Measurements from ENCODE around the gene FOXA1.

The FOXA1 gene

GRCh38 chr14:37610945-37611523, 16.0 kb upstream of the FOXA1 start:
- Histone ChIP-seq H3K4me1 (ENCODE audit: control insufficient read depth, low read depth, low read length) (no peaks in the 10 kb centered on the region), H3K56ac (ENCODE audit: low read length) (no peak overlapping the region), H3K27me3 (ENCODE audit: insufficient read depth, low read length, poor library complexity) (no peaks in the 10 kb centered on the region)

GRCh38 chr14:37608649-37609048, 13.6 kb upstream of the FOXA1 start:
- no peak overlapping the region for H3K9ac ChIP-seq (ENCODE audit: low read length)
- no peak overlapping the region for H2BK5ac ChIP-seq (ENCODE audit: low read length)
- no peak overlapping the region for H3K23ac ChIP-seq (ENCODE audit: low read length)
- no peak overlapping the region for H3K4me2 ChIP-seq (ENCODE audit: low read length)
- no peak overlapping the region for H3K4ac ChIP-seq (ENCODE audit: low read depth, low read length)
- no peak overlapping the region for H4K8ac ChIP-seq (ENCODE audit: low read depth, low read length)
- H3K4me1 ChIP-seq (ENCODE audit: control insufficient read depth, low read depth, low read length) = no peaks in the 10 kb centered on the region
- no peaks in the 10 kb centered on the region for H3K79me1 ChIP-seq (ENCODE audit: low read length)
- no peak overlapping the region for H3K4me3 ChIP-seq (ENCODE audit: low read length)
- WGBS (ENCODE audit: extremely low coverage, insufficient coverage, low lambda C conversion rate) = no CpG with 5 or more reads among the region's 3 CpGs
- no peak overlapping the region for H2BK15ac ChIP-seq (replicated peaks; ENCODE audit: low read depth)
- no peak overlapping the region for H3K56ac ChIP-seq (ENCODE audit: low read length)
- no peaks in the 10 kb centered on the region for H3K27me3 ChIP-seq (ENCODE audit: insufficient read depth, low read length, poor library complexity)
- no peak overlapping the region for H2BK120ac ChIP-seq (ENCODE audit: low read depth, low read length)
- no peak overlapping the region for H4K5ac ChIP-seq (ENCODE audit: low read length)
- no peaks in the 10 kb centered on the region for H3K36me3 ChIP-seq (ENCODE audit: control insufficient read depth, insufficient read depth, low read length)
- no peaks in the 10 kb centered on the region for H3K79me2 ChIP-seq (ENCODE audit: control insufficient read depth, insufficient read depth, low read length)
- DNase-seq = no peak
- no peak overlapping the region for H3K18ac ChIP-seq (ENCODE audit: low read length)
- H2AK5ac ChIP-seq (ENCODE audit: low read length) = no peak overlapping the region
- H3K27ac ChIP-seq (ENCODE audit: low read depth, low read length) = no peak overlapping the region

More at GRCh38 chr14:37610945-37611523, 16.0 kb upstream of the FOXA1 start:
- WGBS (ENCODE audit: extremely low coverage, insufficient coverage, low lambda C conversion rate) = no CpG with 5 or more reads among the region's 52 CpGs
- no peak overlapping the region for H2AK5ac ChIP-seq (ENCODE audit: low read length)
- H3K18ac ChIP-seq (ENCODE audit: low read length) = no peak overlapping the region
- H3K27ac ChIP-seq (ENCODE audit: low read depth, low read length) = no peak overlapping the region
- H3K4ac ChIP-seq (ENCODE audit: low read depth, low read length) = no peak overlapping the region
- DNase-seq = no peak
- no peak overlapping the region for H2BK15ac ChIP-seq (replicated peaks; ENCODE audit: low read depth)
- H2BK5ac ChIP-seq (ENCODE audit: low read length) = no peak overlapping the region
- no peak overlapping the region for H3K9ac ChIP-seq (ENCODE audit: low read length)
- H3K4me3 ChIP-seq (ENCODE audit: low read length) = no peak overlapping the region
- H3K4me2 ChIP-seq (ENCODE audit: low read length) = no peak overlapping the region
- no peak overlapping the region for H3K23ac ChIP-seq (ENCODE audit: low read length)
- no peaks in the 10 kb centered on the region for H3K79me1 ChIP-seq (ENCODE audit: low read length)
- H4K8ac ChIP-seq (ENCODE audit: low read depth, low read length) = no peak overlapping the region
- no peak overlapping the region for H2BK120ac ChIP-seq (ENCODE audit: low read depth, low read length)
- H3K36me3 ChIP-seq (ENCODE audit: control insufficient read depth, insufficient read depth, low read length) = no peaks in the 10 kb centered on the region
- no peak overlapping the region for H4K5ac ChIP-seq (ENCODE audit: low read length)
- H3K79me2 ChIP-seq (ENCODE audit: control insufficient read depth, insufficient read depth, low read length) = no peaks in the 10 kb centered on the region

- DNase-seq = no peak
- no peaks in the 10 kb centered on the region for H3K79me1 ChIP-seq (ENCODE audit: low read length)
- no peak overlapping the region for H2BK15ac ChIP-seq (replicated peaks; ENCODE audit: low read depth)
- no peak overlapping the region for H4K5ac ChIP-seq (ENCODE audit: low read length)
- no peak overlapping the region for H3K18ac ChIP-seq (ENCODE audit: low read length)
- no peak overlapping the region for H3K4me2 ChIP-seq (ENCODE audit: low read length)
- peaks cover 7% of the 10 kb centered on the region for H3K27me3 ChIP-seq (ENCODE audit: insufficient read depth, low read length, poor library complexity)
- H3K27ac ChIP-seq (ENCODE audit: low read depth, low read length) = no peak overlapping the region
- H2AK5ac ChIP-seq (ENCODE audit: low read length) = no peak overlapping the region
- H3K9ac ChIP-seq (ENCODE audit: low read length) = no peak overlapping the region
- H3K36me3 ChIP-seq (ENCODE audit: control insufficient read depth, insufficient read depth, low read length) = no peaks in the 10 kb centered on the region
- no peaks in the 10 kb centered on the region for H3K79me2 ChIP-seq (ENCODE audit: control insufficient read depth, insufficient read depth, low read length)
- no peak overlapping the region for H3K4ac ChIP-seq (ENCODE audit: low read depth, low read length)
- H2BK5ac ChIP-seq (ENCODE audit: low read length) = no peak overlapping the region
- no peaks in the 10 kb centered on the region for H3K4me1 ChIP-seq (ENCODE audit: control insufficient read depth, low read depth, low read length)
- no peak overlapping the region for H3K56ac ChIP-seq (ENCODE audit: low read length)
- no peak overlapping the region for H4K8ac ChIP-seq (ENCODE audit: low read depth, low read length)
- no peak overlapping the region for H3K4me3 ChIP-seq (ENCODE audit: low read length)
- no peak overlapping the region for H3K23ac ChIP-seq (ENCODE audit: low read length)
- H2BK120ac ChIP-seq (ENCODE audit: low read depth, low read length) = no peak overlapping the region
Measured at GRCh38 chr14:37606678-37607077, 11.6 kb upstream of the FOXA1 start.

GRCh38 chr14:37603688-37604251, 8.7 kb upstream of the FOXA1 start:
- Histone ChIP-seq H2BK5ac (ENCODE audit: low read length) (no peak overlapping the region), H2BK120ac (ENCODE audit: low read depth, low read length) (no peak overlapping the region), H3K56ac (ENCODE audit: low read length) (no peak overlapping the region), H3K4me2 (ENCODE audit: low read length) (no peak overlapping the region), H3K9ac (ENCODE audit: low read length) (no peak overlapping the region), H2AK5ac (ENCODE audit: low read length) (no peak overlapping the region), H3K79me2 (ENCODE audit: control insufficient read depth, insufficient read depth, low read length) (no peaks in the 10 kb centered on the region), H3K23ac (ENCODE audit: low read length) (no peak overlapping the region), H3K4me1 (ENCODE audit: control insufficient read depth, low read depth, low read length) (no peaks in the 10 kb centered on the region), H3K27me3 (ENCODE audit: insufficient read depth, low read length, poor library complexity) (peaks cover 34% of the 10 kb centered on the region), H3K4me3 (ENCODE audit: low read length) (no peak overlapping the region), H3K36me3 (ENCODE audit: control insufficient read depth, insufficient read depth, low read length) (no peaks in the 10 kb centered on the region), H4K5ac (ENCODE audit: low read length) (no peak overlapping the region), H3K27ac (ENCODE audit: low read depth, low read length) (no peak overlapping the region), H2BK15ac (replicated peaks; ENCODE audit: low read depth) (no peak overlapping the region), H3K79me1 (ENCODE audit: low read length) (no peaks in the 10 kb centered on the region), H4K8ac (ENCODE audit: low read depth, low read length) (no peak overlapping the region), H3K18ac (ENCODE audit: low read length) (no peak overlapping the region), H3K4ac (ENCODE audit: low read depth, low read length) (no peak overlapping the region)
- no peak for DNase-seq
- no CpG with 5 or more reads among the region's 9 CpGs for WGBS (ENCODE audit: extremely low coverage, insufficient coverage, low lambda C conversion rate)

- H3K23ac ChIP-seq (ENCODE audit: low read length) = no peak overlapping the region
- H3K18ac ChIP-seq (ENCODE audit: low read length) = no peak overlapping the region
- H3K36me3 ChIP-seq (ENCODE audit: control insufficient read depth, insufficient read depth, low read length) = no peaks in the 10 kb centered on the region
- DNase-seq = no peak
- no peak overlapping the region for H3K4me2 ChIP-seq (ENCODE audit: low read length)
- H3K79me1 ChIP-seq (ENCODE audit: low read length) = no peaks in the 10 kb centered on the region
- H3K56ac ChIP-seq (ENCODE audit: low read length) = no peak overlapping the region
- WGBS (ENCODE audit: extremely low coverage, insufficient coverage, low lambda C conversion rate) = no CpG with 5 or more reads among the region's 24 CpGs
- H3K4ac ChIP-seq (ENCODE audit: low read depth, low read length) = no peak overlapping the region
- H3K4me3 ChIP-seq (ENCODE audit: low read length) = no peak overlapping the region
- no peak overlapping the region for H2AK5ac ChIP-seq (ENCODE audit: low read length)
- H3K4me1 ChIP-seq (ENCODE audit: control insufficient read depth, low read depth, low read length) = no peaks in the 10 kb centered on the region
- no peak overlapping the region for H3K27ac ChIP-seq (ENCODE audit: low read depth, low read length)
- no peak overlapping the region for H4K8ac ChIP-seq (ENCODE audit: low read depth, low read length)
- no peak overlapping the region for H2BK15ac ChIP-seq (replicated peaks; ENCODE audit: low read depth)
- no peaks in the 10 kb centered on the region for H3K79me2 ChIP-seq (ENCODE audit: control insufficient read depth, insufficient read depth, low read length)
- peaks cover 42% of the 10 kb centered on the region for H3K27me3 ChIP-seq (ENCODE audit: insufficient read depth, low read length, poor library complexity)
- no peak overlapping the region for H4K5ac ChIP-seq (ENCODE audit: low read length)
- no peak overlapping the region for H2BK120ac ChIP-seq (ENCODE audit: low read depth, low read length)
- no peak overlapping the region for H2BK5ac ChIP-seq (ENCODE audit: low read length)
- no peak overlapping the region for H3K9ac ChIP-seq (ENCODE audit: low read length)
Measured at GRCh38 chr14:37602605-37603453, 7.8 kb upstream of the FOXA1 start.
